Hepatocyte (in vitro differentiated cells): ENCODE data around the gene NIPSNAP3A. TPM values are rescaled to one million over a fixed set of nuclear protein-coding genes. Genes with fewer than 3 reads are reported as not detected.
A peak's percentile ranks its signal among the peaks of the same experiment; 100 is the strongest.

Experiments used
- DNase-seq: peaks from one replicate; pipeline ENCODE4 v3.0.0-alpha.2; 2016; ENCODE audit warnings: low spot score
- H2AFZ ChIP-seq: fragments of 200-600 bp; sonication (generic); 2 replicates; pipeline ENCODE4 v1.6.0; 2016; ENCODE audit warnings: antibody characterized with exemption, mild to moderate bottlenecking
- H3K27ac ChIP-seq: fragments of 200-600 bp; sonication (generic); 2 replicates; pipeline ENCODE4 v1.5.1; 2016; ENCODE audit warnings: mild to moderate bottlenecking
- H3K27me3 ChIP-seq: fragments of 200-600 bp; sonication (generic); 2 replicates; pipeline ENCODE4 v1.6.1; 2016
- H3K36me3 ChIP-seq: fragments of 200-600 bp; sonication (generic); replicated peaks from 2 replicates; pipeline ENCODE4 v1.5.1; 2016; ENCODE audit warnings: low read depth; ENCODE audit not compliant: insufficient read depth
- H3K4me1 ChIP-seq: fragments of 200-600 bp; sonication (generic); 2 replicates; pipeline ENCODE4 v1.5.1; 2016; ENCODE audit warnings: mild to moderate bottlenecking, moderate library complexity; ENCODE audit not compliant: insufficient read depth
- H3K4me2 ChIP-seq: fragments of 200-600 bp; sonication (generic); 2 replicates; pipeline ENCODE4 v1.6.0; 2016
- H3K4me3 ChIP-seq: fragments of 200-600 bp; sonication (generic); 2 replicates; pipeline ENCODE4 v1.5.1; 2016; ENCODE audit warnings: mild to moderate bottlenecking
- H3K79me2 ChIP-seq: fragments of 200-600 bp; sonication (generic); 2 replicates; pipeline ENCODE4 v1.6.0; 2017; ENCODE audit warnings: mild to moderate bottlenecking
- H3K9me2 ChIP-seq: fragments of 200-600 bp; sonication (generic); replicated peaks from 2 replicates; pipeline ENCODE4 v1.6.0; 2017; ENCODE audit warnings: mild to moderate bottlenecking; ENCODE audit not compliant: insufficient read depth
- H3K9me3 ChIP-seq: fragments of 200-600 bp; sonication (generic); 2 replicates; pipeline ENCODE4 v1.5.1; 2016; ENCODE audit warnings: low read depth, mild to moderate bottlenecking
- H4K20me1 ChIP-seq: fragments of 200-600 bp; sonication (generic); 2 replicates; pipeline ENCODE4 v1.6.0; 2016; ENCODE audit warnings: mild to moderate bottlenecking; ENCODE audit not compliant: insufficient read depth, poor library complexity, severe bottlenecking
- EZH2 ChIP-seq: fragments of 200-600 bp; sonication (generic); IDR thresholded peaks from 2 replicates; pipeline ENCODE4 v1.6.1; 2016; ENCODE audit warnings: antibody characterized with exemption, mild to moderate bottlenecking, borderline replicate concordance
- EZH2phosphoT487 ChIP-seq: fragments of 200-600 bp; sonication (generic); IDR thresholded peaks from one replicate; pipeline ENCODE4 v1.6.1; 2018; ENCODE audit warnings: antibody characterized with exemption, mild to moderate bottlenecking, low read depth, moderate library complexity; ENCODE audit not compliant: unreplicated experiment, severe bottlenecking
- WGBS: methylation state at CpG from one replicate; pipeline ENCODE4 v1.1.6; 2016; ENCODE audit warnings: low lambda C conversion rate; ENCODE audit errors: missing lambda C conversion rate; 5-methylcytosine and 5-hydroxymethylcytosine counted together
- polyA plus RNA-seq: library from polyadenylated mRNA; unstranded; fragments of >200 nt; fragmentation: Nextera tagmentation; extraction: Ambion mirVana; gene quantifications from 2 replicates; pipeline ENCODE4 v1.2.1, GENCODE V29; 2016
- total RNA-seq: library from RNA; depleted of rRNA; stranded (reverse); fragments of >200 nt; gene quantifications from 2 replicates; pipeline ENCODE4 v1.2.3, GENCODE V29; 2014
- TF ChIP-seq, protein P1 (sequence below): fragments of 200-600 bp; sonication (generic); IDR thresholded peaks from 2 replicates; pipeline ENCODE4 v1.5.1; 2016; ENCODE audit warnings: antibody characterized with exemption, mild to moderate bottlenecking; ENCODE audit not compliant: poor library complexity

Gene NIPSNAP3A
- total and polyA plus RNA-seq, 2 experiments from 2014 or later, result 37.3 to 47.8 TPM

- no peak overlapping the region for H2AFZ ChIP-seq
- H3K4me3 ChIP-seq, result no peak overlapping the region
- TF ChIP-seq, protein P1, sequence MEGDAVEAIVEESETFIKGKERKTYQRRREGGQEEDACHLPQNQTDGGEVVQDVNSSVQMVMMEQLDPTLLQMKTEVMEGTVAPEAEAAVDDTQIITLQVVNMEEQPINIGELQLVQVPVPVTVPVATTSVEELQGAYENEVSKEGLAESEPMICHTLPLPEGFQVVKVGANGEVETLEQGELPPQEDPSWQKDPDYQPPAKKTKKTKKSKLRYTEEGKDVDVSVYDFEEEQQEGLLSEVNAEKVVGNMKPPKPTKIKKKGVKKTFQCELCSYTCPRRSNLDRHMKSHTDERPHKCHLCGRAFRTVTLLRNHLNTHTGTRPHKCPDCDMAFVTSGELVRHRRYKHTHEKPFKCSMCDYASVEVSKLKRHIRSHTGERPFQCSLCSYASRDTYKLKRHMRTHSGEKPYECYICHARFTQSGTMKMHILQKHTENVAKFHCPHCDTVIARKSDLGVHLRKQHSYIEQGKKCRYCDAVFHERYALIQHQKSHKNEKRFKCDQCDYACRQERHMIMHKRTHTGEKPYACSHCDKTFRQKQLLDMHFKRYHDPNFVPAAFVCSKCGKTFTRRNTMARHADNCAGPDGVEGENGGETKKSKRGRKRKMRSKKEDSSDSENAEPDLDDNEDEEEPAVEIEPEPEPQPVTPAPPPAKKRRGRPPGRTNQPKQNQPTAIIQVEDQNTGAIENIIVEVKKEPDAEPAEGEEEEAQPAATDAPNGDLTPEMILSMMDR, result no peak
- no peak for TF ChIP-seq EZH2phosphoT487
- TF ChIP-seq EZH2, result no peak
- DNase-seq, result no peak
- no peaks in the 10 kb centered on the region for H3K79me2 ChIP-seq
- WGBS, result 100% methylated on average over 2 of the region's 2 CpGs
- H3K4me2 ChIP-seq, result no peak overlapping the region
- no peaks in the 10 kb centered on the region for H3K27me3 ChIP-seq
- no peaks in the 10 kb centered on the region for H3K9me2 ChIP-seq
- H3K36me3 ChIP-seq, result no peaks in the 10 kb centered on the region
- no peaks in the 10 kb centered on the region for H3K4me1 ChIP-seq
- no peaks in the 10 kb centered on the region for H3K9me3 ChIP-seq
- peaks cover 1% of the 10 kb centered on the region for H4K20me1 ChIP-seq
- H3K27ac ChIP-seq, result no peak overlapping the region
Observed at GRCh38 chr9:104805441-104805840, 58.0 kb downstream of the NIPSNAP3A start.

- no peak overlapping the region for H2AFZ ChIP-seq
- no peaks in the 10 kb centered on the region for H3K27me3 ChIP-seq
- H3K4me3 ChIP-seq, result no peak overlapping the region
- H3K4me2 ChIP-seq, result no peak overlapping the region
- H4K20me1 ChIP-seq, result no peaks in the 10 kb centered on the region
- no peaks in the 10 kb centered on the region for H3K9me3 ChIP-seq
- H3K27ac ChIP-seq, result no peak overlapping the region
- H3K4me1 ChIP-seq, result no peaks in the 10 kb centered on the region
- H3K36me3 ChIP-seq, result peaks cover 3% of the 10 kb centered on the region
- no peaks in the 10 kb centered on the region for H3K9me2 ChIP-seq
- WGBS, result 71% methylated on average over 3 of the region's 3 CpGs
- H3K79me2 ChIP-seq, result peaks cover 3% of the 10 kb centered on the region
- DNase-seq, result peak; percentile 32
- TF ChIP-seq, protein P1, result peak; percentile 35
- TF ChIP-seq EZH2 (no peak), EZH2phosphoT487 (no peak)
Observed at GRCh38 chr9:104808035-104808614, 60.6 kb downstream of the NIPSNAP3A start.

Other genes starting within 250 kb of the NIPSNAP3A start
- gene OR13F1, start 243.4 kb upstream of the NIPSNAP3A start, total RNA-seq, result not detected in 2 replicates
- not detected in 2 replicates for gene OR13F1, start 243.4 kb upstream of the NIPSNAP3A start, polyA plus RNA-seq
- not detected in 2 replicates for gene OR13C4, start 220.5 kb upstream of the NIPSNAP3A start, total RNA-seq
- gene OR13C4, start 220.5 kb upstream of the NIPSNAP3A start, polyA plus RNA-seq, result not detected in 2 replicates
- gene OR13C3, start 210.8 kb upstream of the NIPSNAP3A start, total RNA-seq, result not detected in 2 replicates
- gene OR13C3, start 210.8 kb upstream of the NIPSNAP3A start, polyA plus RNA-seq, result not detected in 2 replicates
- not detected in 2 replicates for gene OR13C8, start 178.5 kb upstream of the NIPSNAP3A start, total RNA-seq
- not detected in 2 replicates for gene OR13C8, start 178.5 kb upstream of the NIPSNAP3A start, polyA plus RNA-seq
- gene OR13C5, start 148.3 kb upstream of the NIPSNAP3A start, total RNA-seq, result not detected in 2 replicates
- not detected in 2 replicates for gene OR13C5, start 148.3 kb upstream of the NIPSNAP3A start, polyA plus RNA-seq
- gene OR13C2, start 142.1 kb upstream of the NIPSNAP3A start, total RNA-seq, result not detected in 2 replicates
- gene OR13C2, start 142.1 kb upstream of the NIPSNAP3A start, polyA plus RNA-seq, result not detected in 2 replicates
- gene OR13C9, start 129.5 kb upstream of the NIPSNAP3A start, total RNA-seq, result not detected in 2 replicates
- gene OR13C9, start 129.5 kb upstream of the NIPSNAP3A start, polyA plus RNA-seq, result not detected in 2 replicates
- gene OR13D1, start 53.2 kb upstream of the NIPSNAP3A start, total RNA-seq, result not detected in 2 replicates
- not detected in 2 replicates for gene OR13D1, start 53.2 kb upstream of the NIPSNAP3A start, polyA plus RNA-seq
- 2.0 and 2.8 TPM in 2 replicates for gene NIPSNAP3B, start 16.4 kb downstream of the NIPSNAP3A start, total RNA-seq
- gene NIPSNAP3B, start 16.4 kb downstream of the NIPSNAP3A start, polyA plus RNA-seq, result 1.8 and 3.3 TPM in 2 replicates
- 76.1 and 87.4 TPM in 2 replicates for gene ABCA1, start 180.5 kb downstream of the NIPSNAP3A start, total RNA-seq
- gene ABCA1, start 180.5 kb downstream of the NIPSNAP3A start, polyA plus RNA-seq, result 11.9 and 14.5 TPM in 2 replicates